GM18873 (cell line): ENCODE measurements around the gene ZNF687.

ENCODE experiments used
- ATAC-seq: cut with Tn5 transposase; IDR thresholded peaks from one replicate; pipeline ENCODE4 v1.9.1; 2021; ENCODE audit warnings: mild to moderate bottlenecking, moderate library complexity, moderate number of reproducible peaks; ENCODE audit not compliant: unreplicated experiment, low FRiP score

The ZNF687 gene

GRCh38 chr1:151312411-151312810, 30.3 kb downstream of the ZNF687 start:
- no peak for ATAC-seq

- ATAC-seq, result no peak
Observed at GRCh38 chr1:151312826-151313225, 30.7 kb downstream of the ZNF687 start.

GRCh38 chr1:151313501-151313900, 31.4 kb downstream of the ZNF687 start:
- ATAC-seq, result no peak

GRCh38 chr1:151314137-151314875, 32.2 kb downstream of the ZNF687 start:
- ATAC-seq, result no peak

- ATAC-seq, result no peak
Observed at GRCh38 chr1:151315565-151316235, 33.6 kb downstream of the ZNF687 start.

- ATAC-seq, result no peak
Observed at GRCh38 chr1:151318975-151319374, 36.9 kb downstream of the ZNF687 start.

GRCh38 chr1:151324390-151324930, 42.4 kb downstream of the ZNF687 start:
- no peak for ATAC-seq

GRCh38 chr1:151325231-151325630, 43.1 kb downstream of the ZNF687 start:
- ATAC-seq, result no peak

- ATAC-seq, result no peak
Observed at GRCh38 chr1:151325646-151326429, 43.7 kb downstream of the ZNF687 start.

- no peak for ATAC-seq
Observed at GRCh38 chr1:151326619-151327222, 44.6 kb downstream of the ZNF687 start.

GRCh38 chr1:151327223-151327902, 45.3 kb downstream of the ZNF687 start, which contains the start of gene PI4KB:
Gene PI4KB, minus strand, starts transcription at chr1:151327416. Its CDS starts 10,935 bp downstream, at chr1:151316481.
- ATAC-seq, result no peak

- no peak for ATAC-seq
Observed at GRCh38 chr1:151327903-151328674, 46.0 kb downstream of the ZNF687 start.

GRCh38 chr1:151334822-151335221, 52.7 kb downstream of the ZNF687 start:
- ATAC-seq, result no peak

- no peak for ATAC-seq
Observed at GRCh38 chr1:151336556-151336955, 54.5 kb downstream of the ZNF687 start.

- no peak for ATAC-seq
Observed at GRCh38 chr1:151340870-151341754, 59.0 kb downstream of the ZNF687 start.
